GM12878 (cell line): ENCODE results near the gene RTF1. TPM values are rescaled to one million over a fixed set of nuclear protein-coding genes. Genes with fewer than 3 reads are reported as not detected.

Experiments
- KAT2A ChIP-seq: conservative IDR thresholded peaks from 2 replicates; pipeline ENCODE4 v1.6.1; 2011; ENCODE audit warnings: low read depth, low read length; ENCODE audit not compliant: control insufficient read depth
- PRDM15 ChIP-seq: fragments of 450-650 bp; formaldehyde crosslinking; IDR thresholded peaks from 2 replicates; pipeline ENCODE4 v1.4.0; 2020; ENCODE audit warnings: mild to moderate bottlenecking, moderate library complexity
- SRF ChIP-seq, 2 experiments: IDR thresholded peaks; 2 replicates each; pipeline ENCODE4 v1.6.1; 2011; ENCODE audit warnings: low read depth in 2 of 2, low read length in 2 of 2, mild to moderate bottlenecking in 1 of 2, moderate library complexity in 1 of 2
- TCF3 ChIP-seq: IDR thresholded peaks from 2 replicates; pipeline ENCODE4 v1.6.1; 2012; ENCODE audit warnings: low read depth, mild to moderate bottlenecking, low read length, borderline replicate concordance; ENCODE audit not compliant: insufficient read depth
- polyA plus RNA-seq, 11 experiments: library from polyadenylated mRNA; depleted of rRNA in 4 of 11; unstranded in 6 of 11; stranded (reverse) in 5 of 11; fragments of >200 nt; fragmentation: Nextera tagmentation in 4 of 11; fragmentation: Illumina TruSeq in 1 of 11; extraction: Ambion mirVana in 4 of 11; extraction: Trizol in 1 of 11; gene quantifications; 1 replicate in 1 of 11; 2 replicates in 10 of 11; pipeline versions ENCODE4 v1.2.1 to v1.2.3, GENCODE V29; 2011 to 2016; ENCODE audit warnings: inconsistent platforms in 2 of 11, missing spikeins in 2 of 11, low read depth in 1 of 11
- total RNA-seq, 4 experiments: library from RNA; depleted of rRNA in 3 of 4; stranded (reverse); fragments of >200 nt in 3 of 4; fragmentation: Illumina TruSeq in 1 of 4; extraction: Trizol in 1 of 4; gene quantifications; 2 replicates each; pipeline versions ENCODE4 v1.2.1 to v1.2.3, GENCODE V29; 2013 to 2021
- TF ChIP-seq, protein P1 (sequence below): fragments of 450-650 bp; formaldehyde crosslinking; IDR thresholded peaks from 2 replicates; pipeline ENCODE4 v1.4.0; 2022; ENCODE audit warnings: mild to moderate bottlenecking, moderate library complexity

RTF1 gene
- total and polyA plus RNA-seq, 10 of the 15 experiments (the other 5 are each of a cell fraction or from before 2014, with no cell fraction given) = 7.2 to 67.9 (median 32.3) TPM

DNA sequence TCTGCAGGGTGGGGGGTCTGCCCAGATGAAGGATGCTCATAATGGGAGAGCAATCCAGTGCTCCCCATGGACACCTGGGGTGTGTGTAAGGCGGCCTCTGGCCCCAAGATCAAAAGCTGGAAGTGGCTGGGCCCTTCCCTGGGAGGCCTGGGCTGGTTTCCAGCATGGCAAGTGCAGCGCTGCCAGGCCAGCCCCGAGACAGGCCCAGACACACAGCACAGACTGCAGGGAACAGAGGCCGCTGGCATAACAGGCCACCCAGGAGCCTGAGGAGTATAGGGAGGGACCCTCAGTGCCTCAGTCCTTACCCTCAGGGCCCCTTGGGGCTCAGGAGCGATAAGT lies 86.7 kb downstream of the RTF1 start (continued):
- TF ChIP-seq PRDM15 (CRISPR knock-in tag) = no peak
- no peak for TF ChIP-seq TCF3
- TF ChIP-seq KAT2A = no peak
- TF ChIP-seq, protein P1, sequence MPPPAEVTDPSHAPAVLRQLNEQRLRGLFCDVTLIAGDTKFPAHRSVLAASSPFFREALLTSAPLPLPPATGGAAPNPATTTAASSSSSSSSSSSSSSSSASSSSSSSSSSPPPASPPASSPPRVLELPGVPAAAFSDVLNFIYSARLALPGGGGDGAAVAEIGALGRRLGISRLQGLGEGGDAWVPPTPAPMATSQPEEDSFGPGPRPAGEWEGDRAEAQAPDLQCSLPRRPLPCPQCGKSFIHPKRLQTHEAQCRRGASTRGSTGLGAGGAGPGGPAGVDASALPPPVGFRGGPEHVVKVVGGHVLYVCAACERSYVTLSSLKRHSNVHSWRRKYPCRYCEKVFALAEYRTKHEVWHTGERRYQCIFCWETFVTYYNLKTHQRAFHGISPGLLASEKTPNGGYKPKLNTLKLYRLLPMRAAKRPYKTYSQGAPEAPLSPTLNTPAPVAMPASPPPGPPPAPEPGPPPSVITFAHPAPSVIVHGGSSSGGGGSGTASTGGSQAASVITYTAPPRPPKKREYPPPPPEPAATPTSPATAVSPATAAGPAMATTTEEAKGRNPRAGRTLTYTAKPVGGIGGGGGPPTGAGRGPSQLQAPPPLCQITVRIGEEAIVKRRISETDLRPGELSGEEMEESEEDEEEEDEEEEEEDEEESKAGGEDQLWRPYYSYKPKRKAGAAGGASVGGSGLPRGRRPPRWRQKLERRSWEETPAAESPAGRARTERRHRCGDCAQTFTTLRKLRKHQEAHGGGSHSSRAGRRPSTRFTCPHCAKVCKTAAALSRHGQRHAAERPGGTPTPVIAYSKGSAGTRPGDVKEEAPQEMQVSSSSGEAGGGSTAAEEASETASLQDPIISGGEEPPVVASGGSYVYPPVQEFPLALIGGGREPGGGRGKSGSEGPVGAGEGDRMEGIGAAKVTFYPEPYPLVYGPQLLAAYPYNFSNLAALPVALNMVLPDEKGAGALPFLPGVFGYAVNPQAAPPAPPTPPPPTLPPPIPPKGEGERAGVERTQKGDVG (CRISPR knock-in tag) = no peak
- TF ChIP-seq SRF (IDR thresholded peaks at IDR 0.05; ENCODE audit: low read depth in 2 of 2, low read length in 2 of 2) = no peak
